ENCODE results near the gene CLHC1.
"Not testable (repeated sequence)": the region's sequence is repeated elsewhere in the genome, so short reads cannot be mapped to it uniquely, and the experiment has no call there.

The CLHC1 gene

GRCh38 chr2:55231546-55232083, 478 bp downstream of the CLHC1 start:
- DNase-seq, result no peak

- no peak for DNase-seq
These were observed 1.5 kb downstream of the CLHC1 start for GRCh38 chr2:55230551-55230950.

GRCh38 chr2:55229221-55229620, 2.9 kb downstream of the CLHC1 start:
- DNase-seq, result no peak

GRCh38 chr2:55228226-55228563, 3.9 kb downstream of the CLHC1 start:
- DNase-seq, result no peak

- not testable (repeated sequence) for DNase-seq
These were observed 4.5 kb downstream of the CLHC1 start for GRCh38 chr2:55227437-55228225.

GRCh38 chr2:55225481-55226020, 6.5 kb downstream of the CLHC1 start:
- DNase-seq, result no peak

- no peak for DNase-seq
These were observed 7.3 kb downstream of the CLHC1 start for GRCh38 chr2:55224761-55225261.

GRCh38 chr2:55223958-55224760, 7.9 kb downstream of the CLHC1 start:
- DNase-seq, result peak; percentile 6

GRCh38 chr2:55213822-55214221, 18.3 kb downstream of the CLHC1 start:
- DNase-seq, result no peak

- no peak for DNase-seq
These were observed 27.1 kb downstream of the CLHC1 start for GRCh38 chr2:55204950-55205349.

GRCh38 chr2:55204536-55204935, 27.6 kb downstream of the CLHC1 start:
- no peak for DNase-seq

GRCh38 chr2:55200416-55200815, 31.7 kb downstream of the CLHC1 start:
- no peak for DNase-seq

GRCh38 chr2:55196526-55196925, 35.6 kb downstream of the CLHC1 start:
- no peak for DNase-seq

GRCh38 chr2:55191888-55192287, 40.2 kb downstream of the CLHC1 start:
- DNase-seq, result not testable (repeated sequence)

GRCh38 chr2:55186837-55187236, 45.3 kb downstream of the CLHC1 start:
- not testable (repeated sequence) for DNase-seq

- no peak for DNase-seq
These were observed 51.7 kb downstream of the CLHC1 start for GRCh38 chr2:55180374-55180773.

GRCh38 chr2:55176094-55176415, 56.0 kb downstream of the CLHC1 start:
- DNase-seq, result no peak

GRCh38 chr2:55175254-55176093, 56.6 kb downstream of the CLHC1 start:
- DNase-seq, result no peak

GRCh38 chr2:55173438-55174054, 58.5 kb downstream of the CLHC1 start:
- no peak for DNase-seq

GRCh38 chr2:55169915-55170314, 62.2 kb downstream of the CLHC1 start:
- no peak for DNase-seq

- no peak for DNase-seq
These were observed 62.7 kb downstream of the CLHC1 start for GRCh38 chr2:55169359-55169758.

Measured in CD4-positive, alpha-beta T cell treated with Interleukin-6 for 4 hours (primary cell).